Endothelial cell of umbilical vein (primary cell): ENCODE results near the gene SGSH.
A peak's percentile ranks its signal among the peaks of the same experiment; 100 is the strongest.

ENCODE experiments used
- CTCF ChIP-seq, 2 donors: IDR thresholded peaks; 1 replicate in 1 of 2; 2 replicates in 1 of 2; pipeline ENCODE4 v1.5.1; 2011; ENCODE audit warnings: low read length in 2 of 2, mild to moderate bottlenecking in 2 of 2, moderate library complexity in 2 of 2, control low read depth in 1 of 2, inconsistent platforms in 1 of 2, low read depth in 1 of 2; ENCODE audit not compliant: insufficient read depth in 1 of 2; ENCODE audit errors: extremely low read depth in 1 of 2
- GATA2 ChIP-seq: IDR thresholded peaks from 2 replicates; pipeline ENCODE4 v1.7.0; 2011; ENCODE audit warnings: low read depth, mild to moderate bottlenecking, moderate library complexity, mixed read lengths, low read length; ENCODE audit not compliant: insufficient read length, insufficient read depth
- POLR2A ChIP-seq: IDR thresholded peaks from 2 replicates; pipeline ENCODE4 v1.6.1; 2012; ENCODE audit warnings: low read depth, mild to moderate bottlenecking, control low read depth, low read length
- POLR2AphosphoS5 ChIP-seq: IDR thresholded peaks from 2 replicates; pipeline ENCODE4 v1.6.1; 2012; ENCODE audit warnings: low read depth, mild to moderate bottlenecking, control low read depth, low read length, moderate library complexity; ENCODE audit not compliant: insufficient read depth

- no peak for TF ChIP-seq POLR2A
- TF ChIP-seq CTCF (IDR thresholded peaks at IDR 0.05; ENCODE audit: extremely low read depth in 1 of 2, insufficient read depth in 1 of 2, low read depth in 1 of 2, low read length in 2 of 2) = no peak
- peak; percentile 10 for TF ChIP-seq POLR2AphosphoS5
- no peak for TF ChIP-seq GATA2
Measured at GRCh38 chr17:80261159-80261894, 41.2 kb upstream of the SGSH start.
